Transverse colon (tissue), 4 donors: ENCODE data around the gene KLF1. TPM values are rescaled to one million over a fixed set of nuclear protein-coding genes. Genes with fewer than 3 reads are reported as not detected.
A peak's percentile ranks its signal among the peaks of the same experiment; 100 is the strongest.

Experiments used
- DNase-seq: peaks from one replicate; pipeline ENCODE4 v3.0.0-alpha.2; 2019
- H3K27ac ChIP-seq, 4 donors: fragments of 200-600 bp; sonication (generic); 2 replicates each; pipeline ENCODE4 v1.5.1; 2016 to 2018; ENCODE audit warnings: inconsistent platforms in 4 of 4
- H3K27me3 ChIP-seq: fragments of 200-600 bp; sonication (generic); 2 replicates; pipeline ENCODE4 v1.5.1; 2017; ENCODE audit warnings: inconsistent platforms
- H3K36me3 ChIP-seq, 4 donors: fragments of 200-600 bp; sonication (generic); 2 replicates each; pipeline ENCODE4 v1.5.1; 2017 to 2019; ENCODE audit warnings: inconsistent platforms in 4 of 4
- H3K4me1 ChIP-seq, 4 donors: fragments of 200-600 bp; sonication (generic); 2 replicates each; pipeline ENCODE4 v1.5.1; 2017 to 2020; ENCODE audit warnings: inconsistent platforms in 4 of 4
- H3K4me3 ChIP-seq, 4 donors: fragments of 200-600 bp; sonication (generic); 1 replicate in 1 of 4; 2 replicates in 3 of 4; pipeline versions ENCODE4 v1.5.1 to v1.6.1; 2017 to 2019; ENCODE audit warnings: inconsistent platforms in 4 of 4
- H3K9me3 ChIP-seq, 2 donors: fragments of 200-600 bp; sonication (generic); 2 replicates each; pipeline ENCODE4 v1.5.1; 2017 to 2019; ENCODE audit warnings: inconsistent platforms in 2 of 2
- CTCF ChIP-seq, 5 experiments: fragments of 200-600 bp in 3 of 5; fragments of 450-650 bp in 2 of 5; sonication (generic) in 3 of 5; IDR thresholded peaks; 1 replicate in 2 of 5; 2 replicates in 3 of 5; pipeline ENCODE4 v1.5.1; 2016 to 2017; ENCODE audit warnings: antibody characterized with exemption in 5 of 5, inconsistent platforms in 3 of 5, mild to moderate bottlenecking in 2 of 5, moderate library complexity in 1 of 5
- EP300 ChIP-seq: sonication (generic); formaldehyde crosslinking; IDR thresholded peaks from one replicate; pipeline ENCODE4 v1.6.1; 2017; ENCODE audit warnings: antibody characterized with exemption, low read depth
- POLR2A ChIP-seq: fragments of 450-650 bp; IDR thresholded peaks from one replicate; pipeline ENCODE4 v1.6.1; 2016; ENCODE audit warnings: antibody characterized with exemption, mild to moderate bottlenecking, moderate library complexity
- POLR2AphosphoS5 ChIP-seq, 3 donors: sonication (generic); formaldehyde crosslinking; IDR thresholded peaks; one replicate each; pipeline ENCODE4 v1.6.1; 2016; ENCODE audit warnings: antibody characterized with exemption in 3 of 3
- WGBS, 2 donors: methylation state at CpG; one replicate each; pipeline ENCODE4 v1.1.5; 2018; ENCODE audit warnings: low coverage in 1 of 2; 5-methylcytosine and 5-hydroxymethylcytosine counted together
- in situ Hi-C, 4 donors: fragments of 200-750 bp; cut with MboI; loops; one replicate each; pipeline versions ENCODE4 v1.15.0 to v1.15.1; 2017; ENCODE audit warnings: low sequenced_read_pairs in 3 of 4, low pct_ligation_motif_present in 1 of 4, low pct_unique_long_range_greater_than_20kb in 1 of 4
- intact Hi-C: fragments of 100-400 bp; cut with DNase I; formaldehyde crosslinking; loops from one replicate; pipeline ENCODE4 v1.15.1; 2023; ENCODE audit warnings: low total_unique reads
- total RNA-seq, 4 donors: library from RNA; depleted of rRNA; stranded (reverse); fragments of >200 nt; gene quantifications; one replicate each; pipeline ENCODE4 v1.1.0, GENCODE V29; 2016

KLF1 gene
- total RNA-seq, 4 donors from 2014 or later = 0.32 TPM; not detected in 3

GRCh38 chr19:12932392-12933286 lies 45.6 kb upstream of the KLF1 start:
- peak overlapping the region; percentile 70 to 99 (median 86) for H3K4me3 ChIP-seq
- peaks cover 0 to 22% (median 3%) of the 10 kb centered on the region in 4 donors for H3K36me3 ChIP-seq
- H3K9me3 ChIP-seq = no peaks in the 10 kb centered on the region
- in situ Hi-C loops = no loop called here
- DNase-seq = no peak
- TF ChIP-seq CTCF (IDR thresholded peaks at IDR 0.05) = no peak
- intact Hi-C loops = no loop called here
- peaks cover 11 to 23% (median 15%) of the 10 kb centered on the region in 4 donors for H3K4me1 ChIP-seq
- H3K27ac ChIP-seq = peak overlapping the region; percentile 81 to 91 (median 85)
- no peaks in the 10 kb centered on the region for H3K27me3 ChIP-seq
- WGBS, 2 donors = 30 to 80% methylated on average over 2 to 16 of the region's 16 CpGs

- Histone ChIP-seq H3K9me3 (no peaks in the 10 kb centered on the region), H3K4me3 (no peak overlapping the region), H3K27me3 (no peaks in the 10 kb centered on the region), H3K36me3 (peaks cover 0 to 43% (median 11%) of the 10 kb centered on the region in 4 donors), H3K27ac (no peak overlapping the region), H3K4me1 (peaks cover 6 to 19% (median 12%) of the 10 kb centered on the region in 4 donors)
- in situ Hi-C loops = no loop called here
- intact Hi-C loops = no loop called here
- DNase-seq = no peak
- TF ChIP-seq EP300 (no peak), POLR2AphosphoS5 (IDR thresholded peaks at IDR 0.05) (no peak), CTCF (IDR thresholded peaks at IDR 0.05) (no peak), POLR2A (no peak)
- 93% methylated on average over 19 of the region's 19 CpGs; no CpG with 5 or more reads in 1 of the 2 donors for WGBS, 2 donors
Observed at GRCh38 chr19:12930002-12930645, 43.1 kb upstream of the KLF1 start.

- Histone ChIP-seq H3K4me1 (peaks cover 0 to 3% (median 0%) of the 10 kb centered on the region in 4 donors), H3K36me3 (peaks cover 0 to 63% (median 26%) of the 10 kb centered on the region in 4 donors), H3K4me3 (no peak overlapping the region), H3K9me3 (no peaks in the 10 kb centered on the region), H3K27me3 (no peaks in the 10 kb centered on the region), H3K27ac (no peak overlapping the region)
- in situ Hi-C loops = no loop called here
- DNase-seq = no peak
- TF ChIP-seq CTCF (IDR thresholded peaks at IDR 0.05) (no peak), EP300 (no peak), POLR2A (no peak), POLR2AphosphoS5 (IDR thresholded peaks at IDR 0.05) (no peak)
- 96 to 100% methylated on average over 1 to 29 of the region's 29 CpGs for WGBS, 2 donors
- intact Hi-C loops = no loop called here
Observed at GRCh38 chr19:12924621-12925310, 37.8 kb upstream of the KLF1 start.

- no peak for TF ChIP-seq EP300
- no peak for TF ChIP-seq POLR2A
- TF ChIP-seq POLR2AphosphoS5 (IDR thresholded peaks at IDR 0.05) = no peak
- TF ChIP-seq CTCF (IDR thresholded peaks at IDR 0.05) = no peak
- peaks cover 0 to 47% (median 23%) of the 10 kb centered on the region in 4 donors for H3K36me3 ChIP-seq
Observed at GRCh38 chr19:12922959-12923358, 36.0 kb upstream of the KLF1 start.

More at GRCh38 chr19:12922959-12923358, 36.0 kb upstream of the KLF1 start:
- no peak for DNase-seq
- H3K27me3 ChIP-seq = no peaks in the 10 kb centered on the region
- in situ Hi-C loops (no loop called here), intact Hi-C loops (no loop called here)
- H3K4me1 ChIP-seq = peaks cover 0 to 8% (median 7%) of the 10 kb centered on the region in 4 donors
- no peaks in the 10 kb centered on the region for H3K9me3 ChIP-seq
- H3K27ac ChIP-seq = no peak overlapping the region
- WGBS, 2 donors = 96% methylated on average over 3 to 4 of the region's 4 CpGs
- H3K4me3 ChIP-seq = no peak overlapping the region
